NCI-H1930 (cell line): ENCODE data around the gene POU5F1.
"Not testable (repeated sequence)": the region's sequence is repeated elsewhere in the genome, so short reads cannot be mapped to it uniquely, and the experiment has no call there.

ENCODE experiments used
- DNase-seq, 2 experiments: peaks; one replicate each; lab custom pipeline; 2025; lab: John Stamatoyannopoulos, UW

Gene POU5F1

DNA sequence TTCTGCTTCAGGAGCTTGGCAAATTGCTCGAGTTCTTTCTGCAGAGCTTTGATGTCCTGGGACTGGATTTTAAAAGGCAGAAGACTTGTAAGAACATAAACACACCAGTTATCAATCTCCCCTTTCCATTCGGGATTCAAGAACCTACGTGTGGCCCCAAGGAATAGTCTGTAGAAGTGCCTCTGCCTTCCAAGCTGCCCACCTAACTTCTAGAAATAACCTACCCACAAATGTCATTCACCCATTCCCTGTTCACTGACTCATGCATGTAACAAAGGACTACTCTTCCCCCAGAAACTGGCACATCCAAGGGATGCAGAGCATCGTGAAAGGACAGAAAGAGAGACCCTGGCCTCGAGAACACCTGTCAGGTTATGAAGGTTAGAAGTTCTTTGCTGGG, 4.5 kb downstream of the POU5F1 start:
- no peak for DNase-seq

DNA sequence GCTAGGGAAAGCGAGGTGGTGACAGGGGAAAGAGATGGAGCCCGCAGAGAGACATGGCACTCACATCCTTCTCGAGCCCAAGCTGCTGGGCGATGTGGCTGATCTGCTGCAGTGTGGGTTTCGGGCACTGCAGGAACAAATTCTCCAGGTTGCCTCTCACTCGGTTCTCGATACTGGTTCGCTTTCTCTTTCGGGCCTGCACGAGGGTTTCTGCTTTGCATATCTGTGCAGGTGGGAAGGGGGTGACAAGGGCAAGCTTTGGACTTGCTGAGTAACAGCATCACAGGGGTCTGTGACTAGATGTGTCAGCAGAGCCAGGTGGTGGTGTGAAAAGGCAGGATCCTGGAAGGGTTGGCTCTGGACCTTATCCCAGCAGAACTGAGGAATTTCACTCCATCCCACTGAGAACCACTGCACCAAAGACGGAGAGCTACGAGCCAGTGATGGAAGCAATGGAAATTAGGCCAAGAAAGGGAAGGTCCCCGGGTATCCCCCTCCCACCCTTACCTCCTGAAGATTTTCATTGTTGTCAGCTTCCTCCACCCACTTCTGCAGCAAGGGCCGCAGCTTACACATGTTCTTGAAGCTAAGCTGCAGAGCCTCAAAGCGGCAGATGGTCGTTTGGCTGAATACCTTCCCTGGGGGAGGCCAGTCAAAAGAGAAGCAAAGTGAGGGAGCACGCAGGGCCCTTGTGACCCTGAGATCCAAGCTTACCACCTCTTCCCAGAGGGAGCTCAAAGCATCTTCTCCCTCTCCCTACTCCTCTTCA, 5.2 kb downstream of the POU5F1 start:
- DNase-seq: not testable (repeated sequence)

DNA sequence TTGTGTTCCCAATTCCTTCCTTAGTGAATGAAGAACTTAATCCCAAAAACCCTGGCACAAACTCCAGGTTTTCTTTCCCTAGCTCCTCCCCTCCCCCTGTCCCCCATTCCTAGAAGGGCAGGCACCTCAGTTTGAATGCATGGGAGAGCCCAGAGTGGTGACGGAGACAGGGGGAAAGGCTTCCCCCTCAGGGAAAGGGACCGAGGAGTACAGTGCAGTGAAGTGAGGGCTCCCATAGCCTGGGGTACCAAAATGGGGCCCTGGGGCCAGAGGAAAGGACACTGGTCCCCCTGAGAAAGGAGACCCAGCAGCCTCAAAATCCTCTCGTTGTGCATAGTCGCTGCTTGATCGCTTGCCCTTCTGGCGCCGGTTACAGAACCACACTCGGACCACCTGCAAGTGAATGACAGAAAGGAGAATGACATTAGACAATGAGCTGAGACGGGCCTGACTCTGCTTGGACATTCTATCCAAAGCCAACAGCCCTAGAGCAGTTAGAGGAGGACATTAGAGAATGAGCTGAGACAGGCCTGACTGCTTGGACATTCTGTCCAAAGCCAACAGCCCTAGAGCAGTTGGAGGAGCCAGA, 5.9 kb downstream of the POU5F1 start:
- not testable (repeated sequence) for DNase-seq

DNA sequence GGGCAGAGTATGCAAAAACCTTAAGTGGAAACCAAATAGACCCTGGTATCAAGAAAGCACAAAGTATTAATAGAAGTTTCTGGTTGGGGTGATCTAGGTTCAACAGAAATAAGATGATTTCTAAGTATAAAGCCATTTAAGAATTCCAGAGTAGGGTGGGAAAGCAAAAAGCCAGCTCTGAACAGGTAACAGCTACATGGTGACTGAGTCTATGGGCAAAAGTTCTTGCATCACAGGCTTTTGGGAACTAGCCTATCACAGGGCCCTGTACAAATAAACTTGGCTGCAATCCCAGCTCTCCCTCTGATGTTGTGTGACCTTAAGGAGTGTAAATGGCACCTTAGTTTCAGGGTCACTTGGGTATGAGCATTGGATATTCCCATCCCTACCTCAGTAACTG, 6.6 kb downstream of the POU5F1 start:
- DNase-seq: no peak

DNA sequence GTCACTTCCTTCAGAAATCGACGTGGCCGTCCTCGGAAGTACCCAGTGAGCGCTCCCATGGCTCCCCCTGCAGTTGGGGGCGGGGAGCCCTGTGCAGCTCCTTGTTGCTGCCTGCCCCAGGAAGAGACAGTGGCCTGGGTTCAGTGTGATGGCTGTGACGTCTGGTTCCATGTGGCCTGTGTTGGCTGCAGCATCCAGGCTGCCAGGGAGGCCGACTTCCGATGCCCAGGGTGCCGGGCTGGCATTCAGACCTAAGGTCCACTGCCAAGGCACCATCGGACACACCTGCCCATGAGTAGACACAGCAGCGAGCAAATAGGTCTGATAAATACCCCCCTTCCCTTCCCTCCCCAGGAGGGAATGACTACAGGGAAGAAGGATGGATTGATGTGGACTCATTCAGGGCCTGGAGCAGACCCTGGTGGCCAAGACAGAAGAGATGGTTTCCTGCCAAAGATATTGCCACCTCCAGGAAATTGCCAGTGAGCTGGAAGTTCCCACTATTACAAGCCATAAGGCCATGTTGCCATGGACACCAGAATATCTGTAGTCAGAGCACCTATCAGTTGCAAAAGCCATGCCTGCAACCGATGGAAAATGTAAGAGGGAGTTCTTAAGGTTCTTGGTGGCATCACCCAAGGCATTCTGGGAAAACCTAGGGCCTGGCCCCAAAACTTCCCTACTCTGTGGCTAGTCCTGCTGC, 7.9 kb downstream of the POU5F1 start:
- DNase-seq: no peak

DNA sequence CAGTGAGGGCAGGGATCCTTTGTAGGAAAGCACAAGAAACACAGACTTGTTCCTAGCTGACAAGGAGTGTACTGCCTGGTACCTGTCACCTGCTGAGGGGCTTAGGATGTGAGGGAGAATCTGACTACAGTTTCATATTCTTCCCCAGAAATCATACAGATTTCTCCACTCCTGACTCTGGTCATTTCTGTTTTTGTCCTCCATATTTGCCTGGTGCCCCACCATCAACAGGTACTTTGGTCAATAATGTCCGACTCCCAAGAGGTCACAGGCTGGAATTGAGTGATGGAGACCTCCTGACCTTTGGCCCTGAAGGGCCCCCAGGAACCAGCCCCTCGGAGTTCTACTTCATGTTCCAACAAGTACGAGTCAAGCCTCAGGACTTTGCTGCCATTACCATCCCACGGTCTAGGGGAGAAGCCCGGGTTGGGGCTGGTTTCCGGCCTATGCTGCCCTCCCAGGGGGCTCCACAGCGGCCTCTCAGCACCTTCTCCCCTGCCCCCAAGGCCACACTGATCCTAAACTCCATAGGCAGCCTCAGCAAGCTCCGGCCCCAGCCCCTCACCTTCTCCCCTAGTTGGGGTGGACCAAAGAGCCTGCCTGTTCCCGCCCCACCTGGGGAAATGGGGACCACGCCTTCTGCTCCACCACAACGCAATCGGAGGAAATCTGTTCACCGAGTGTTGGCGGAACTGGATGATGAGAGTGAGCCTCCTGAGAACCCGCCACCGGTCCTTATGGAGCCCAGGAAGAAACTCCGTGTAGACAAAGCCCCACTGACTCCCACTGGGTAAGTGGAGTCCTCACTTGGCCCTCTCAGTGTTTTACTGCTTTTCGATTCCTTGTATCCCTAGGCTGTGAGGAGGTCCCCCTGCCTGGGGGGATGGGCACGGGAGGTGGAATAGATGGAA, 9.0 kb downstream of the POU5F1 start:
- DNase-seq: no peak

DNA sequence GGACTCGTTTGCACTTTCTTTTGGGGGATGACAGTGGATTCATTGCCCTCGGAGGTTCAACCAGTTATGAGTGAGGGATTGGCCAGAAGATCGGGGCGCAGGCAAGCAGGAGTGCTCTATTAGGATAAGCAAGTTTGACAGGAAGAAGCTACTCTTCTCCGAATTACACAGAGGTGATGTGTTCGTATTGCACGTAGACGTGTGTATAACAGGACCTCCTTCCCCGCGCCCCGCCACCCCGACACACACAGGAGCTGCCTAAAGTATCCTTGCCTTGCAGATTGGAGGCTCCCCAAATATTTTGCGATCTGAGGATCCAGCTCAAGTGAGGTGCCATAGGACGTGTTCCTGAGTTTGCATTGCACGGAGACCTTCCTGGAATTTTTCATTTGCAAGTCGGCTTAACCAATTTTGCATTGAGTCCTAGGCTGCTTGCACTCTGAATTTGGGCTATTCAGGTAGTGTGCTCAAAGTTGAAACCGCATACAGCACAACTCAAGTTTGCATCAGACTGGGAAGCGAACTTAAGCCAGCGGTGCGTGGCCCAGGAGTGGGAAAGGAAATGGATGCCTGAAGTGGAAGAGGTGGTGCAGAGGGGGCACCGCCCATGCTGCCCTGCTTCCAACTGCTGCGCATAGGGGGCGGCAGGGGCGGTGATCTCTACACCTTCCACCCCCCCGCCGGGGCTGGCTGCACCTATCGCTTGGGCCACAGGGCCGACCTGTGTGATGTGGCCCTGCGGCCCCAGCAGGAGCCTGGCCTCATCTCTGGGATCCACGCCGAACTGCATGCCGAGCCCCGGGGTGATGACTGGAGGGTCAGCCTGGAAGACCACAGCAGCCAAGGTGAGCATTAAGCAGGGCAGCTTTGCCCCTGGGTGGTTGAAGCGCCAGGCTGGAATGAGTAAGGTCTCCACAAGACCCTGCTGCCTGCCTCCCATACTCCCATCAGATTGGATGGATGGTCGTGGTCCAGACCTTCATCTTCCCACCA, 11.3 kb downstream of the POU5F1 start:
- DNase-seq: no peak

DNA sequence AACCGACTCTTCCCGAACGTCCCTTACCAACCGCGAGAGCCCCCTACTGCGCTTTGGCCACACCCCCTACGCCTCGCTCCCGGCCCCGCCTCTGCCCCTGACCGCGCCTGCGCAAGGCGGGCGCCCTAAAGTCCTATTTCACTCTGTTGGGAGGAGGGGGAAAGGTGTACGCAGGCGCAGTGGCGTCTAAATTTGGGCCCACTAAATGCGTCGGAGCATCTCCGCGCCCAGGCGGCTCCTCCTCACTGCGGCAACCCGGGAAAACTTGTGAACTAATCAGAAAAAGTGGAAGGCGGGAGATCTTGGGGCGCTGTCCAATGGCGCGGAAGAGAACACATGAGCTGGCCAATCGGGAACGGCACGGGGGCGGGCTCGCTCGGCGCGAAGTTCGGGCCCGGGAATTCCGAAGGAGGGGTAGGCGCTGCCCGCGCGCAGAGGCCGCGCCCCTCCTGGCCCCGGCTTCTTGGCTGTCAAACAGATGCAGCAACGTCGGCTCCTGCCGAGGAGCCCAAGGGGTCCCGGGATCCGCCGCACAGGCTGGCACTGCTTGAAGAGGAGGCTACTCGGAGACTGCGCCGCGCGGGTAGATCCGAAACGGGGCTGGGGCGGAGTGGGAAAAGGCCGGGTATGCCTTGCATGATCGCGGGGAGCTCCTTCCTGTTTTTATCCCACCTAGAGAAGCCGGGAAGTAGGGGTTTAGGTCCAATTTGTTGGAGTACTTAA, 12.2 kb downstream of the POU5F1 start, which contains the start of gene TCF19:
Gene TCF19, plus strand, starts transcription at position 450 of the 723 bp plus-strand sequence. CDS start 881 bp downstream, outside the sequence.
- DNase-seq: peak; percentile 94 to 97

DNA sequence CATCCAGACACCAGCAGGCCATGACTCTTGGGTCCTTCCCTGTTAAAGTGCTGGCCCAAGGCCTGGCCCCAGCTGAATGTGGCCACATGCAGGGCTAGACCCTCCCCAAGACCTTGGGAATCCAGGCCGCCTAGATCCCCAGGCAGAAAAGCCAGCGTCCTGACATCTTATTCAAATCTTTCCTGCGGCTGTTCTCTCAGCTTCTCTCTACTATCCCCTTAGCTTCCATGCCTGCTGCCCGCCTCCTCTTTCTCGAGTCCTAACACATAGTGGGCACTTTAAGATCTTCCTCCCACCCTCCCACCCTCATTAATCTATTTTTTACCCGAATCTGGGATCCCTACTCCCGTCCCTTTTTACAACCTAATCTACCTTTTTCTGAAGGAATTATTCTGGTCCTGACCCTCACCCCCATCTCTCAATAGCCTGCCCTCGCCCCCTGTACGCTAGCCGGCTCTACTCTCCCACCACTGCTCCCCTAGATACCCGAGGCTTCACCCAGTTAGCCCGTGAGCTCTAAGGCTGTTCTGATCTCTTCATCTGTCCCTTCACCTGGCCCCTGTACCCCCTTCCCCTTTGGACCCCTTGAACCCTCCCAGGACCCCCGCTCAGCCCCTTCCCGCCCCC, 12.9 kb downstream of the POU5F1 start, which contains the start of gene CCHCR1:
Gene CCHCR1, minus strand, starts transcription at position 290 of the 627 bp plus-strand sequence. Its CDS starts 202 bp downstream, at position 88.
- no peak for DNase-seq

DNA sequence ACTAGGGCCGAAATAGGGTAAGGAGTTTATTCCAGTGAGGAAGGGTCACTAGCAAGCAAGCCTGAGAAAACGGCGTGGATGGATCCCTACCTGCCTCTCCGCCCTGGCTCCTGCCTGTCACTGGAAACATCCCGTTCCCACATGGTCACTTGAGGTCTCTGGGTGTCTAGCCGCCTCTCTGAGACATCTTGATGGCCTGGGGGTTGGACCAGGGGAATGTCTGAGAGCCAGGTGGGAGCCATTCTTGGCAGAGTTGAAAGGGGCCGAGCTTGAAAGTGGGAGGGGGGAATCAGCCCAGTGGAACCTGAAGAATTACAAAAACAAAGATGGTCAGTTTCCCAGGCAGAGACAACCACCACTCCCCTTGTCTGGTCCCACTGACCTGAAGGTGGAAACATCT, 13.8 kb downstream of the POU5F1 start:
- no peak for DNase-seq

DNA sequence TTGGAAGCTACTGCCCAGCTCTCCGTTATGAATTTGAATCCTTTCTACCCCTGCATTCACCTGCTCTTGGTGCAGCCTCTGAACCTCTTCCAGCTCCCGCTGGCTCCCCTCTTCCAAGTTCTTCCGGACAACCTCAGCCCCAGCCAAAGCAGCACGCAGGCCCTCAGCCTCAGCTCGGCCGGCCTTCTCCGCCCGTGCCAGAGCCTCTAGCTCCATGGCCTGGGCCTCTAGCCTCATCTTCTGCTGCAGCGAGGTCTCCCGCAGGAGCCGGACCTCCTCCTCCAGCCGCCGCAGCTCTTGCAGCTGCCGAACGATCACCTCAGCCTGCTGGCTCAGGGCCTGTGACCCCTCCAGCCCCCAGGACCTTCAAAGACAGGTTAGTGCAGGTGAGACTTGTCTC, 16.0 kb downstream of the POU5F1 start:
- DNase-seq: no peak

DNA sequence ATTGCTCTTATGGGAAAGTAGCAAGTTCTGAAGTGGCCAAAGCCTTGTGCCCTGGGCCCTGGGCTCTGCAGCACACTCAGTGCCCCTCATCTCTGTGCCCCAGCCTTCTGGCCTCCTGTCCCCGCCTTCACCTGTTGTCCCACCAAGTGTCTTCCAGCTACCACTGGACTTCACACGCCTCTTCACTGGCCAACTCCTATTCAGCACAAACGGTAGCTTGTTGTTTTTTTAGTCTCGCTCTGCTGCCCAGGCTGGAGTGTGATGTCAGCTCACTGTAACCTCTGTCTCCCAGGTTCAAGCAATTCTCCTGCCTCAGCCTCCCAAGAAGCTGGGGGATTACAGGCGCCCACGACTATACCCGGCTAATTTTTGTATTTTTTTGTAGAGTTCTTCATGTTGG, 17.7 kb downstream of the POU5F1 start:
- no peak for DNase-seq

DNA sequence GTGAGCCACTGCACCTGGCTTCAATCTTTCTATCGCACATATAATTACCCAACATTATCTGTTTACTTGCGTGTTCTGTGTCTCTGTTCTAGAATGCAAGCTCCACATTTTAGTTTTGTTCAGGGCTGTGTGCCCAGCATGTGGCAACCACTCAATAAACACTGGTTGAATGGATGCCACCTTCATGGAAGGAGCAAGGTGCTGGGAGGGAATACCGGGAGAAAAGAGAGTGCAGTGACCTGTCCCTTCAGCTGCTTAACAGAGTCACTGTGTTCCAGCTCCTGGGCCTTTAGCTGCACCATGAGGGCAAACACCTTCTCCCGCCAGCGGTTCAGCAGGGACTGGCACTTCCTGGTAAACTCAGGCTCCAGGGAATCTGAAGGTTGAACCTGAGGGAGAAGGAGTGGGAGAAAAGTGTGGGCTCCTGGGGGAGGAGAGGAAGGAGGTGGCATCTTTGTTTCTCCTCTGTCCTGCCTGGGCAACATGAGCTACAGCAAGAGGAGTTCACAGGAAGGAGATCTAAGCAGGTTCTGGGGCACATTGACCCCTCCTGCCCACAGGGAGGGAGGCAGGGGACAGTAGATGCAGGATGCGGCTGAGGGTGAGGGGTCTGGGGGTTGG, 20.5 kb downstream of the POU5F1 start:
- DNase-seq: no peak

DNA sequence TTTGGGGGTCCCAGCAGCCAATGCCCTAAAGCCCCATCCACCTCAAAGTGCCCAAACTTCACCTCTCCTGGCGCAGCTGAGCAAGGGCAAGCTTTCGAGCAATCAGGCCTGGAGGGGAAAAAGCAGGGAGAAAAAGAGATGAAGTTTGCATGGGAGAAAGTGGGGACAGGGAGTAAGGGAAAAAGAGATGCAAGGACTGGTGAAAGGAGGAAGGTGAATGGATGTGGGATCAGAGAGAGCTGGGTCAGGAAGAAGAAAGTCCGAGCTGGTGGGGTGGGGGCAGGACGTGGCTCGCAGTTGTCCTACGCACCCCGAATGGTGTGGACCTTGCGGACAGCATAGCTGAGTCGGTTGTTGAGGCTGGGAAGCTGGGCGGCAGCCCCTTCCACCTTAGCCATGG, 25.1 kb downstream of the POU5F1 start:
- DNase-seq: no peak

DNA sequence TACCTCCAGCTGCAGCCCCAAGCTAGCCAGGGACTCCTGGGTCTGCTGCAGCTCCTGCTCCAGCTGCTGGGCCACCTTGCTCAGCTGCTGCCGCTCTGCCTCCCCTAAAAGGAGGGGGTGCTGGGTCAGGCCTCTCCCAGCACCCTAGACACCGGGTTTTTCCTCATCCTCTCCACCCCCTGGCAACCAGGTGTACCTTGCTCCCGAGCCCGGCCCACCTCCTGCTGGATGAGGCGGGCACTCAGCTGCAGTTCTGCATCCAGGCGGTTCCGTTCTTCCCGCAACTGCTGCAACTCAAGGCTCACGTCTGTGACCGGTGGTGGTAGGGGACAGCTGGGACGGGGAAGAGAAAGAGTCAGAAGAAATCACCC, 25.5 kb downstream of the POU5F1 start:
- no peak for DNase-seq

DNA sequence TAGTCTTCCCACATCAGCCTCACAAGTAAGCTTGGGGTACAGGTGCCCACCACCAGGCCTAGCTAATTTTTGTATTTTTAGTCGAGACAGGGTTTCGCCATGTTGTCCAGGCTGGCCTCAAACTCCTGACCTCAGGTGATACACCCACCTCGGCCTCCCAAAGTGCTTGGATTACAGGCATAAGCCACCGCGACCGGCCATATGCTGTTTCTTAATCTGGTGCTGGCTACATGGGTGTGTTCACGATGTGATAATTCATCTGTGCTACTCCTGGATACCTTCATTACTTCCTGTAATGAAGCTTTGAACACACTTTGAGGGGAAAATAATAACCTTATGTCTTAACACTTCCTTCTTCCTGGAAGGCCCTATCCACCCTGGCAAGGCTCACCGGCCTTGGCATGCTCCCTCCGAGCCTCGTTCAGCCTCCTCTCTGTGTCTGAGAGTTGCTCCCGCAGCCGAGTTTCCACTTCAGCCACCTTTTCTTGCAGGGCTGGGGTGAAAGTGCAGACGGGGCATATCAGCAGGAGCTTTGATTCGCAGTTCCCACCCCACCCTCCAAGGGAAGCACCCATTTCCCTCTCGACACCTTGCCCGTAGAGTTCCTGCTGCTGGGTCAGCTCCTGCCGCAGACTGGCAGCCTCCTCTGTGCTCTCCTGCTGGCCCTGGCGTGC, 26.0 kb downstream of the POU5F1 start:
- no peak for DNase-seq

DNA sequence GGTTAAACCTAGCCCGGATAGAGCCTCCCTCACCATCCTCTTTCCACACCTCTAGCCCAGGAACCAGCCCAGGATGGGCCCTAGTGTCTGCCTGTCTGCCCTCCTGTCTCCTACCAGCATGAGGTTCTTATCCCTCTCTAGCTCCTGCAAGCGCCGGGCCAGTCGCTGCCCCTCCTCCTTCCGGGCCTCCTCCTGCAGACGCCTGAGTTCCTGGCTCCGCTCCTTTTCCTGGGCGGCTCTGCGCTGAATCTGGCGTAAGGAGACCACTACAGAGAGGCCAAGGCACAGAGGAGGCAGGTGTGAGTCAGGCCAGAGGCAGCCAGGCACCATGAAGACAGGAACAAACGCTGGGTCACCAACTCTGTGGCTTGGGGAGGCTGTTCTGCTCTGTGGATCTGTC, 27.3 kb downstream of the POU5F1 start:
- DNase-seq: no peak

DNA sequence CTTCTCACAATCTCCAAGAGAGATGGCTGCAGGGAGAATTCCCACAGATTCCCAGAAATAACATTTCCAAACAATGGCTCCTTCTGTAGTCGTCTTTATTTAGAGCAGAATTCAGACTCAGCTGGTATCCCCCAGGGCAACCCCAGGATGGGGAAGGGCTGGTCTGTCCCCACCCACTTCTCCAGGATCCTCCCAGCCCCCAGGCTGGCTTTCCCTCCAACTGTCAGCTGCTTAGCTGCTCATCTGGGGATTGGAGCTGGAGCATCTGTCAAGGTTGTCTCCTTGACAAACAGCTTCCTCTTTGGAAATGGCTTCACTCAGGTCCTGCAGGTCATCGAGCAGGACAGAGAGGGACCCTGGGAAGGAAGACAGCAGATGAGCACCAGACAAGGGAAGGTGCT, 28.1 kb downstream of the POU5F1 start:
- no peak for DNase-seq

DNA sequence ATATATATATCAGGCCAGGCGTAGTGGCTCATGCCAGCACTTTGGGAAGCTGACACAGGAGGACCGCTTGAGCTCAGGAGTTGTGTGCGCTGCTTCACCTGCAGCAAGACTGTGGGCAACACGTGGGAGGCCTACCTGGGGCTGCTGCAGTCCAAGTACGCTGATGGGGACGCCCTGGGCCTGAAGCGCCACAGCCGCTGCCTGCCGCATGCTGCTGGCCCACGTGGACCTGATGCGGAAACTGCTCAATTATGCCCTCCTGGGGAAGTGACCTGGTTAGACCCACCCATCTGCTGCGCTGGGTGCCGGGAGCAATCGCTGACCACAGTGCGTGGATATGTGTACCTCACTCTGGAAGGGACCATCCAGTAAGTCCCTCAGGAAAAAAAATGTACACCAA, 29.8 kb downstream of the POU5F1 start:
- no peak for DNase-seq
